ENCODE results near the gene DCLK1. TPM values are rescaled to one million over a fixed set of nuclear protein-coding genes. Genes with fewer than 3 reads are reported as not detected.

Gene DCLK1
- total RNA-seq, 1 donor from 2014 or later = 2.9 TPM

DNA sequence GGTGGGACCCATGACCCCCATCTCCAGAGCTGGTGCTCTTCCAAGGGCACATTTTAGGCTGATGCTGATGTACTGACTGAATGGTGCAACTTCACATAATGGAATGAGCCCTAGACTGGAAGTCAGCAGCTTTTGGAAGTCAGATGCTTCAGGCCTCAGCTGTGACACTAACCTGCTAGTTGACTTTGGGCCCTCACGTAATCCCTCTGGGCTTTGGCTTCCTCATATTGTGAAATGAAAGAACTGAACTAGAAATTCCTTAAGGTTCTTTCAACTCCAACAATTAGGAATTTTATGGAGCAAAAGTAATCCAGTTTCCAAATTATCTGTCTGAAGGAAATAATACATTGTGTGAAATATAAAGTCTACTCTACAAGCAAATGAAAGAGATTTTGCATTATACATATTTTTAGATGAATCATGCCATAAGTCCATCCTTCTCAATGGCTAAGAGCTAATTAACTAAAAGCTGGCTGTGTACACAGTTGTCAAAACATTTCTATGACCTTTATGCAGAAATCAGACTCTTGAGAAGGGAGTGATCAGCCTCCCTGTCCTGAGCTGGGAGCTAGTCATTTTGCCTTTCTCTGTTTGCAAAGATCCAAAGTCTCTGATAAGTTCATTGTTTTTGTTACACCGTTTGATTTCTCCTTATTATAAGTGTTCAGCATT lies 204.2 kb downstream of the DCLK1 start:
- DNase-seq (ENCODE audit: low read depth) = no peak
- no peak overlapping the region for H3K4me3 ChIP-seq (ENCODE audit: low read depth, low read length)
- H3K27me3 ChIP-seq (ENCODE audit: control insufficient read depth, insufficient read depth, low read length) = no peaks in the 10 kb centered on the region
- TF ChIP-seq, protein P1, sequence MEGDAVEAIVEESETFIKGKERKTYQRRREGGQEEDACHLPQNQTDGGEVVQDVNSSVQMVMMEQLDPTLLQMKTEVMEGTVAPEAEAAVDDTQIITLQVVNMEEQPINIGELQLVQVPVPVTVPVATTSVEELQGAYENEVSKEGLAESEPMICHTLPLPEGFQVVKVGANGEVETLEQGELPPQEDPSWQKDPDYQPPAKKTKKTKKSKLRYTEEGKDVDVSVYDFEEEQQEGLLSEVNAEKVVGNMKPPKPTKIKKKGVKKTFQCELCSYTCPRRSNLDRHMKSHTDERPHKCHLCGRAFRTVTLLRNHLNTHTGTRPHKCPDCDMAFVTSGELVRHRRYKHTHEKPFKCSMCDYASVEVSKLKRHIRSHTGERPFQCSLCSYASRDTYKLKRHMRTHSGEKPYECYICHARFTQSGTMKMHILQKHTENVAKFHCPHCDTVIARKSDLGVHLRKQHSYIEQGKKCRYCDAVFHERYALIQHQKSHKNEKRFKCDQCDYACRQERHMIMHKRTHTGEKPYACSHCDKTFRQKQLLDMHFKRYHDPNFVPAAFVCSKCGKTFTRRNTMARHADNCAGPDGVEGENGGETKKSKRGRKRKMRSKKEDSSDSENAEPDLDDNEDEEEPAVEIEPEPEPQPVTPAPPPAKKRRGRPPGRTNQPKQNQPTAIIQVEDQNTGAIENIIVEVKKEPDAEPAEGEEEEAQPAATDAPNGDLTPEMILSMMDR (IDR thresholded peaks at IDR 0.05; ENCODE audit: insufficient read depth, low read length, poor library complexity, severe bottlenecking) = no peak
- H3K36me3 ChIP-seq (ENCODE audit: control insufficient read depth, insufficient read depth, low read length) = no peaks in the 10 kb centered on the region

DNA sequence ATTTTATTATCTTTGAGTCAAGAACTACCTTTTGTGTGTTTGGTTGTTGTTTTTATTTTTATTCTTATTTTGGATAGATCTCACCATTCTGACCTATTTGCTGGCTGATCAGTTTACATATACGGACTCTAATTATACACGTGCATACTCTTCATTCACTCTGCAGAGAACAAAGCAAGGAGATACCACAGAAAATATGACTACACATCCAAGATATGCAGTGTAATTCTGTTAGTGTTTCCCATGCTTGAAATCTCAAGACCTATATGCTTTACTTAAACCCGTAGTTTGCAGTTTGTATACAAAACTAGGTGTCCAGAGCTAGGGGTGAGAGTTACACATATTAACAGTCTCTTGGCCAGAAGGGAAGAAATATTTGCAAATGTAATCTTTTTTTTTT lies 205.5 kb downstream of the DCLK1 start:
- Histone ChIP-seq H3K36me3 (ENCODE audit: control insufficient read depth, insufficient read depth, low read length) (no peaks in the 10 kb centered on the region), H3K27me3 (ENCODE audit: control insufficient read depth, insufficient read depth, low read length) (no peaks in the 10 kb centered on the region), H3K4me3 (ENCODE audit: low read depth, low read length) (no peak overlapping the region)
- TF ChIP-seq, protein P1 (IDR thresholded peaks at IDR 0.05; ENCODE audit: insufficient read depth, low read length, poor library complexity, severe bottlenecking) = no peak
- DNase-seq (ENCODE audit: low read depth) = no peak

- H3K4me3 ChIP-seq (ENCODE audit: low read depth, low read length) = no peak overlapping the region
- TF ChIP-seq, protein P1 (IDR thresholded peaks at IDR 0.05; ENCODE audit: insufficient read depth, low read length, poor library complexity, severe bottlenecking) = no peak
- no peaks in the 10 kb centered on the region for H3K36me3 ChIP-seq (ENCODE audit: control insufficient read depth, insufficient read depth, low read length)
- no peaks in the 10 kb centered on the region for H3K27me3 ChIP-seq (ENCODE audit: control insufficient read depth, insufficient read depth, low read length)
- no peak for DNase-seq (ENCODE audit: low read depth)
Observed at GRCh38 chr13:35923347-35923746, 207.8 kb downstream of the DCLK1 start.

GRCh38 chr13:35920816-35921215 lies 210.4 kb downstream of the DCLK1 start:
- Histone ChIP-seq H3K4me3 (ENCODE audit: low read depth, low read length) (no peak overlapping the region), H3K27me3 (ENCODE audit: control insufficient read depth, insufficient read depth, low read length) (no peaks in the 10 kb centered on the region), H3K36me3 (ENCODE audit: control insufficient read depth, insufficient read depth, low read length) (no peaks in the 10 kb centered on the region)
- no peak for DNase-seq (ENCODE audit: low read depth)
- TF ChIP-seq, protein P1 (IDR thresholded peaks at IDR 0.05; ENCODE audit: insufficient read depth, low read length, poor library complexity, severe bottlenecking) = no peak

- Histone ChIP-seq H3K4me3 (ENCODE audit: low read depth, low read length) (no peak overlapping the region), H3K27me3 (ENCODE audit: control insufficient read depth, insufficient read depth, low read length) (no peaks in the 10 kb centered on the region), H3K36me3 (ENCODE audit: control insufficient read depth, insufficient read depth, low read length) (no peaks in the 10 kb centered on the region)
- DNase-seq (ENCODE audit: low read depth) = no peak
- TF ChIP-seq, protein P1 (IDR thresholded peaks at IDR 0.05; ENCODE audit: insufficient read depth, low read length, poor library complexity, severe bottlenecking) = no peak
Observed at GRCh38 chr13:35917942-35918645, 213.1 kb downstream of the DCLK1 start.
